ENCODE results near the gene SPSB2.

SPSB2 gene

GRCh38 chr12:6872073-6873048 lies 742 bp downstream of the SPSB2 start (continued):
- TF ChIP-seq ZNF121 (tag by site-specific recombination; IDR thresholded peaks at IDR 0.05) (no peak), ZNF639 (tag by site-specific recombination; IDR thresholded peaks at IDR 0.05) (peak; percentile 63; the same call in 1 of the 2 replicates), ZNF280D (tag by site-specific recombination; IDR thresholded peaks at IDR 0.05) (no peak), ZSCAN5A (tag by site-specific recombination; IDR thresholded peaks at IDR 0.05) (no peak), ATF2 (tag by site-specific recombination; IDR thresholded peaks at IDR 0.05; ENCODE audit: low read depth) (no peak), ZNF416 (tag by site-specific recombination; IDR thresholded peaks at IDR 0.05) (no peak), ZNF530 (tag by site-specific recombination; IDR thresholded peaks at IDR 0.05; ENCODE audit: low read depth) (no peak), ZNF26 (tag by site-specific recombination; IDR thresholded peaks at IDR 0.05) (no peak), ZNF558 (tag by site-specific recombination; IDR thresholded peaks at IDR 0.05) (no peak), ZNF521 (tag by site-specific recombination; IDR thresholded peaks at IDR 0.05) (no peak), ZNF423 (tag by site-specific recombination; IDR thresholded peaks at IDR 0.05) (no peak; the same call in 1 of the 2 replicates), ZNF16 (tag by site-specific recombination; IDR thresholded peaks at IDR 0.05; ENCODE audit: low read depth) (no peak), ZNF658 (tag by site-specific recombination; IDR thresholded peaks at IDR 0.05) (no peak), KLF17 (tag by site-specific recombination; IDR thresholded peaks at IDR 0.05) (peak; percentile 65; the same call in 1 of the 2 replicates), ZBTB11 (tag by site-specific recombination; conservative IDR thresholded peaks at IDR 0.05; ENCODE audit: low read depth) (no peak), YY1 (tag by site-specific recombination; IDR thresholded peaks at IDR 0.05) (no peak), KLF7 (tag by site-specific recombination; IDR thresholded peaks at IDR 0.05; ENCODE audit: borderline replicate concordance) (0 out of 2 replicates have a peak, but pooled peaks have one; percentile 59), ZNF433 (tag by site-specific recombination; IDR thresholded peaks at IDR 0.05; ENCODE audit: low read depth) (no peak), ZBTB7A (tag by site-specific recombination; IDR thresholded peaks at IDR 0.05; ENCODE audit: low read depth) (peak; percentile 91), MZF1 (tag by site-specific recombination; IDR thresholded peaks at IDR 0.05; ENCODE audit: borderline replicate concordance) (no peak), ZNF23 (tag by site-specific recombination; IDR thresholded peaks at IDR 0.05; ENCODE audit: borderline replicate concordance) (no peak), SCRT2 (tag by site-specific recombination; IDR thresholded peaks at IDR 0.05) (no peak), OSR2 (tag by site-specific recombination; IDR thresholded peaks at IDR 0.05) (no peak), ZBTB17 (tag by site-specific recombination; IDR thresholded peaks at IDR 0.05) (no peak; the same call in 1 of the 2 replicates)
